B cell (primary cell): Measurements from ENCODE around the gene TMEM238. TPM values are rescaled to one million over a fixed set of nuclear protein-coding genes. Genes with fewer than 3 reads are reported as not detected.

Experiments used
- ATAC-seq: fragments of 200-7000 bp; cut with Tn5 transposase; one replicate; pipeline ENCODE4 v1.10.0; 2021; ENCODE audit warnings: low read depth, mild to moderate bottlenecking, moderate number of reproducible peaks, moderate library complexity
- CTCF ChIA-PET: fragments of 350-600 bp; sonication (Branson Sonifier 250); formaldehyde crosslinking; loops from one replicate; lab custom pipeline; 2021; ENCODE audit warnings: antibody characterized with exemption, inconsistent platforms; lab: Charles Lee
- POLR2A ChIA-PET: fragments of 350-600 bp; sonication (Branson Sonifier 250); formaldehyde crosslinking; loops from one replicate; lab custom pipeline; 2021; ENCODE audit warnings: antibody characterized with exemption; lab: Charles Lee
- DNase-seq: peaks from one replicate; pipeline ENCODE4 v3.0.0; 2013
- H2AFZ ChIP-seq: 2 replicates; pipeline ENCODE4 v1.6.1; 2012; ENCODE audit warnings: mild to moderate bottlenecking, low read depth, low read length; ENCODE audit not compliant: insufficient read depth, poor library complexity, severe bottlenecking
- H3K27ac ChIP-seq, 2 donors: 1 replicate in 1 of 2; 2 replicates in 1 of 2; pipeline ENCODE4 v1.5.1; 2012 to 2013; ENCODE audit warnings: low read length in 2 of 2, mild to moderate bottlenecking in 2 of 2, moderate library complexity in 1 of 2
- H3K27me3 ChIP-seq, 4 experiments: fragments of 200-600 bp in 1 of 4; sonication (generic) in 1 of 4; replicated peaks in 1 of 4; 1 replicate in 2 of 4; 2 replicates in 2 of 4; pipeline versions ENCODE4 v1.6.1 to v1.7.0; 2013 to 2016; ENCODE audit warnings: low read length in 3 of 4, mild to moderate bottlenecking in 2 of 4, mixed read lengths in 1 of 4, moderate library complexity in 1 of 4; ENCODE audit not compliant: insufficient read depth in 4 of 4, control insufficient read depth in 3 of 4; ENCODE audit errors: control extremely low read depth in 1 of 4
- H3K36me3 ChIP-seq, 2 experiments: replicated peaks in 1 of 2; 1 replicate in 1 of 2; 2 replicates in 1 of 2; pipeline versions ENCODE4 v1.6.1 to v1.7.1; 2013; ENCODE audit warnings: low read length in 1 of 2; ENCODE audit not compliant: insufficient read depth in 2 of 2, control insufficient read depth in 1 of 2; ENCODE audit errors: control extremely low read depth in 1 of 2, extremely low read depth in 1 of 2
- H3K4me1 ChIP-seq, 2 donors: fragments of 200-600 bp in 1 of 2; sonication (generic) in 1 of 2; 1 replicate in 1 of 2; 2 replicates in 1 of 2; pipeline versions ENCODE4 v1.5.1 to v1.6.1; 2013 to 2017; ENCODE audit warnings: low read length in 2 of 2; ENCODE audit not compliant: control insufficient read depth in 2 of 2, insufficient read depth in 2 of 2
- H3K4me2 ChIP-seq: replicated peaks from 2 replicates; pipeline ENCODE3; 2012; ENCODE audit warnings: mild to moderate bottlenecking, low read depth, low read length; ENCODE audit not compliant: poor library complexity, severe bottlenecking
- H3K4me3 ChIP-seq, 5 experiments: fragments of 200-600 bp in 1 of 5; sonication (generic) in 1 of 5; 1 replicate in 3 of 5; 2 replicates in 2 of 5; pipeline versions ENCODE4 v1.5.1 to v1.7.0; 2011 to 2016; ENCODE audit warnings: low read length in 4 of 5, mild to moderate bottlenecking in 4 of 5, low read depth in 2 of 5, control low read depth in 1 of 5, moderate library complexity in 1 of 5; ENCODE audit not compliant: insufficient read depth in 1 of 5; ENCODE audit errors: control extremely low read depth in 1 of 5, extremely low read depth in 1 of 5
- H3K79me2 ChIP-seq: fragments of 200-600 bp; sonication (generic); one replicate; pipeline ENCODE4 v1.6.0; 2016; ENCODE audit warnings: low read length; ENCODE audit not compliant: control insufficient read depth, insufficient read depth
- H3K9ac ChIP-seq: fragments of 200-600 bp; sonication (generic); 2 replicates; pipeline ENCODE4 v1.6.1; 2017; ENCODE audit warnings: mild to moderate bottlenecking, low read length, moderate library complexity
- H3K9me3 ChIP-seq, 3 donors: one replicate each; pipeline versions ENCODE4 v1.6.1 to v1.7.1; 2013; ENCODE audit warnings: low read length in 2 of 3; ENCODE audit not compliant: control insufficient read depth in 2 of 3, insufficient read depth in 1 of 3; ENCODE audit errors: control extremely low read depth in 1 of 3
- H4K20me1 ChIP-seq: 2 replicates; pipeline ENCODE4 v1.6.0; 2012; ENCODE audit warnings: mild to moderate bottlenecking, low read length; ENCODE audit not compliant: insufficient read depth, control insufficient read depth, poor library complexity, severe bottlenecking
- H3K27ac Mint-ChIP-seq: one replicate; pipeline ENCODE4 v1.8.0; 2021; ENCODE audit warnings: mixed read lengths
- H3K27me3 Mint-ChIP-seq: one replicate; pipeline ENCODE4 v1.8.0; 2021; ENCODE audit warnings: mixed read lengths
- H3K4me1 Mint-ChIP-seq: one replicate; pipeline ENCODE4 v1.8.0; 2021; ENCODE audit warnings: mixed read lengths
- H3K4me3 Mint-ChIP-seq: one replicate; pipeline ENCODE4 v1.8.0; 2021; ENCODE audit warnings: mixed read lengths
- H3K9me3 Mint-ChIP-seq: one replicate; pipeline ENCODE4 v1.8.0; 2022; ENCODE audit warnings: mixed read lengths; ENCODE audit not compliant: insufficient read depth
- CTCF ChIP-seq: fragments of 200-600 bp; IDR thresholded peaks from one replicate; pipeline ENCODE4 v1.8.0; 2022; ENCODE audit warnings: antibody characterized with exemption, mild to moderate bottlenecking
- EZH2 ChIP-seq: IDR thresholded peaks from 2 replicates; pipeline ENCODE4 v1.6.1; 2012; ENCODE audit warnings: borderline replicate concordance, low read depth, mild to moderate bottlenecking, moderate library complexity, low read length; ENCODE audit not compliant: insufficient read depth, poor library complexity, severe bottlenecking
- WGBS: methylation state at CpG from one replicate; pipeline ENCODE4 v1.1.5; 2013; ENCODE audit warnings: missing lambda C conversion rate; ENCODE audit not compliant: insufficient coverage; 5-methylcytosine and 5-hydroxymethylcytosine counted together
- intact Hi-C: fragments of 100-400 bp; cut with micrococcal nuclease; formaldehyde crosslinking; loops from one replicate; pipeline ENCODE4 v1.10.0; 2022
- polyA plus RNA-seq: library from polyadenylated mRNA; depleted of rRNA; stranded (reverse); fragments of >200 nt; gene quantifications from 2 replicates; pipeline ENCODE4 v1.2.3, GENCODE V29; 2012
- total RNA-seq, 2 donors: library from RNA; stranded (reverse); fragments of 120-200 nt in 1 of 2; gene quantifications; 1 replicate in 1 of 2; 2 replicates in 1 of 2; pipeline versions ENCODE4 v1.2.3 to v1.2.4, GENCODE V29; 2013 to 2022

Gene TMEM238
- total and polyA plus RNA-seq, 2 donors (not counting 1 experiment from before 2014, with no cell fraction given) = 0.76 to 4.7 TPM

- Histone ChIP-seq H3K9me3 (peaks cover 0 to 7% (median 0%) of the 10 kb centered on the region in 3 donors), H4K20me1 (no peaks in the 10 kb centered on the region), H3K4me3 (peak overlapping the region; percentile 41 to 81 (median 59)), H3K27me3 (peaks cover 0 to 23% (median 9%) of the 10 kb centered on the region in 4 experiments), H3K4me2 (peak overlapping the region; percentile 99), H3K4me1 (peaks cover 16 to 28% of the 10 kb centered on the region in 2 donors), H3K27ac (peak overlapping the region; percentile 31 to 68), H3K36me3 (peaks cover 0 to 10% of the 10 kb centered on the region in 2 experiments), H3K79me2 (peaks cover 17% of the 10 kb centered on the region), H3K9ac (peak overlapping the region; percentile 74), H2AFZ (peak overlapping the region; percentile 38)
- DNase-seq (peak; percentile 52), ATAC-seq (no peak)
- ChIA-PET CTCF (interaction anchor here (0.6 to 1.8 kb wide), 13 partner anchors 9 to 266 kb away, joined by 3 to 12 read pairs (median 5); partner anchors contain the start of genes PPP6R1, TMEM238 and ZNF865), POLR2A (interaction anchor here (0.7 to 1.8 kb wide), 14 partner anchors 34 to 1181 kb away, joined by 3 to 12 read pairs (median 4); partner anchors contain the start of genes FIZ1, HSPBP1, LENG1 and SYT5)
- H3K4me1 Mint-ChIP-seq = peaks cover 20% of the 10 kb centered on the region
- peak overlapping the region; percentile 94 for H3K4me3 Mint-ChIP-seq
- intact Hi-C loops = loop anchor here (1.0 to 5.0 kb wide), 10 partner anchors 14 to 1473 kb away; partner anchors contain the start of genes COX6B2, HSPBP1, ISOC2 and MYADM
- H3K27ac Mint-ChIP-seq = peak overlapping the region; percentile 93
- WGBS = 3% methylated on average over 33 of the region's 44 CpGs
- no peak for TF ChIP-seq EZH2
- no peak for TF ChIP-seq CTCF
- no peaks in the 10 kb centered on the region for H3K9me3 Mint-ChIP-seq
- H3K27me3 Mint-ChIP-seq = peaks cover 16% of the 10 kb centered on the region
Observed at GRCh38 chr19:55339889-55340783, 44.0 kb downstream of the TMEM238 start.
